ENCODE results near the gene TRIM9.

Gene TRIM9

DNA sequence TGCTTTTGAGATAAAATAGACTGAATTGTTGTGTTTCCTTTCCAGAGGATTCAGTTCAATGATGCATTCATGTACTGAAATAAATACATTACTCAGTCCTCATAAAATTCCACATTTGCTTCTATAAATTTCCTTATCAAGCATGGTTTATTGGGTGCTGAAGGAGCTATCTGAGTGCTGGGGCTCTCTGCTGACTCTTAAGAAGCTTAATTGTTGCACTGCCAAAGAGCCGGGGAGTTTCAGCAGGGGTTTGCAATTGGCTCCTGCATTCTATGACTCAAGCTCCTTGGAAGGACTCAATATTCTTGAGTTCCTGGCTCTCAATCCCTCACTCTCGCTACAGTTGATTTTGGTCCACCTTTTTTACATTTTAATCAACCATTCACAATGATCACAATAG, 80.8 kb downstream of the TRIM9 start:
- Histone ChIP-seq H2AFZ (ENCODE audit: low read depth, low read length) (no peak overlapping the region), H3K4me3 (ENCODE audit: low read length) (no peak overlapping the region), H3K9ac (ENCODE audit: low read length) (no peak overlapping the region), H3K4me2 (ENCODE audit: low read length) (no peak overlapping the region), H3K79me2 (ENCODE audit: low read length) (no peaks in the 10 kb centered on the region), H3K36me3 (replicated peaks; ENCODE audit: low read depth, low read length) (no peaks in the 10 kb centered on the region), H4K20me1 (ENCODE audit: insufficient read depth, low read length) (no peaks in the 10 kb centered on the region), H3K4me1 (ENCODE audit: low read length) (no peaks in the 10 kb centered on the region), H3K27ac (ENCODE audit: low read length) (no peak overlapping the region), H3K9me3 (ENCODE audit: insufficient read depth, low read length) (no peaks in the 10 kb centered on the region), H3K27me3 (ENCODE audit: low read depth, low read length) (no peaks in the 10 kb centered on the region)
- TF ChIP-seq EZH2phosphoT487 (IDR thresholded peaks at IDR 0.05; ENCODE audit: low read depth): no peak
- TF ChIP-seq, protein P1, sequence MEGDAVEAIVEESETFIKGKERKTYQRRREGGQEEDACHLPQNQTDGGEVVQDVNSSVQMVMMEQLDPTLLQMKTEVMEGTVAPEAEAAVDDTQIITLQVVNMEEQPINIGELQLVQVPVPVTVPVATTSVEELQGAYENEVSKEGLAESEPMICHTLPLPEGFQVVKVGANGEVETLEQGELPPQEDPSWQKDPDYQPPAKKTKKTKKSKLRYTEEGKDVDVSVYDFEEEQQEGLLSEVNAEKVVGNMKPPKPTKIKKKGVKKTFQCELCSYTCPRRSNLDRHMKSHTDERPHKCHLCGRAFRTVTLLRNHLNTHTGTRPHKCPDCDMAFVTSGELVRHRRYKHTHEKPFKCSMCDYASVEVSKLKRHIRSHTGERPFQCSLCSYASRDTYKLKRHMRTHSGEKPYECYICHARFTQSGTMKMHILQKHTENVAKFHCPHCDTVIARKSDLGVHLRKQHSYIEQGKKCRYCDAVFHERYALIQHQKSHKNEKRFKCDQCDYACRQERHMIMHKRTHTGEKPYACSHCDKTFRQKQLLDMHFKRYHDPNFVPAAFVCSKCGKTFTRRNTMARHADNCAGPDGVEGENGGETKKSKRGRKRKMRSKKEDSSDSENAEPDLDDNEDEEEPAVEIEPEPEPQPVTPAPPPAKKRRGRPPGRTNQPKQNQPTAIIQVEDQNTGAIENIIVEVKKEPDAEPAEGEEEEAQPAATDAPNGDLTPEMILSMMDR (IDR thresholded peaks at IDR 0.05; ENCODE audit: low read depth, low read length): no peak

DNA sequence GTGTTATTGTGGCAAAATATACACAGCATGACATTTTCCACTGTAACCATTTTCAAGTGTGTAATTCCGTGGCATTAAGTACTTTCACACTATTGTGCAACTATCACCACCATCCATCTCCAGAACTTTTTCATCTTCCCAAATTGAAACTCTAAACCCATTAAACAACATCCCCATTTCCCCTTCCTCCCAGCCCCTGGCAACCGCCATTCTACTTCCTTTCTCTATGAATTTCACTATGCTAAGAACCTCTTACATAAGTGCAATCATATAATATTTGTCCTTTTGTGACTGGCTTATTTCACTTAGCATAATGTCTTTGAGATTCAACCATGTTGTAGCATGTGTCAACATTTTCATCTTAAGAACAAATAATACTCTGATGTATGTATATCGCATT, 82.8 kb downstream of the TRIM9 start:
- Histone ChIP-seq H3K27me3 (ENCODE audit: low read depth, low read length) (no peaks in the 10 kb centered on the region), H3K9me3 (ENCODE audit: insufficient read depth, low read length) (no peaks in the 10 kb centered on the region), H3K9ac (ENCODE audit: low read length) (no peak overlapping the region), H3K4me3 (ENCODE audit: low read length) (no peak overlapping the region), H4K20me1 (ENCODE audit: insufficient read depth, low read length) (no peaks in the 10 kb centered on the region), H3K4me2 (ENCODE audit: low read length) (no peak overlapping the region), H3K79me2 (ENCODE audit: low read length) (no peaks in the 10 kb centered on the region), H3K36me3 (replicated peaks; ENCODE audit: low read depth, low read length) (no peaks in the 10 kb centered on the region), H3K4me1 (ENCODE audit: low read length) (no peaks in the 10 kb centered on the region), H2AFZ (ENCODE audit: low read depth, low read length) (no peak overlapping the region), H3K27ac (ENCODE audit: low read length) (no peak overlapping the region)
- TF ChIP-seq, protein P1 (IDR thresholded peaks at IDR 0.05; ENCODE audit: low read depth, low read length): no peak
- TF ChIP-seq EZH2phosphoT487 (IDR thresholded peaks at IDR 0.05; ENCODE audit: low read depth): no peak

DNA sequence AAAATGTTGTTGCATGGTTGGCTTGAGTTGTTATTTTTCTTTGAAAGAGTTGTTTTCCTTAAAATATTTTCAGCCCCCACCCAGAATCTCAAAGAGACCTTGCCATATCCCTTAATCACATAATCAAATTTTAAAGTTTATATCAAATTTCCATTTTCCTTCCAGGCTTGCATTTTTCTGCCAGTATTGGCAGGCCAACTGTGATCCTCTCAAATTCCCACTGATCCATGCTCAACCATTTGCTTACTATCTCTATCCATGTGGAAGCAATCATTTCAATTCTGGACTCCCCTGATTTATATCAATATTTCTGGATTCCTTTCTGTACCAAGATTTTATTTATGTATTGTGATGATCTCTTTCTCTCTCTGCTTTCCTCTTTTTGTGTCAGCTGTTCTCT, 86.5 kb downstream of the TRIM9 start:
- H3K9me3 ChIP-seq (ENCODE audit: insufficient read depth, low read length): no peaks in the 10 kb centered on the region
- no peak overlapping the region for H3K27ac ChIP-seq (ENCODE audit: low read length)
- no peak overlapping the region for H2AFZ ChIP-seq (ENCODE audit: low read depth, low read length)
- no peak overlapping the region for H3K4me3 ChIP-seq (ENCODE audit: low read length)
- no peak overlapping the region for H3K9ac ChIP-seq (ENCODE audit: low read length)
- no peaks in the 10 kb centered on the region for H3K27me3 ChIP-seq (ENCODE audit: low read depth, low read length)
- no peaks in the 10 kb centered on the region for H3K4me1 ChIP-seq (ENCODE audit: low read length)
- no peaks in the 10 kb centered on the region for H3K79me2 ChIP-seq (ENCODE audit: low read length)
- TF ChIP-seq, protein P1 (IDR thresholded peaks at IDR 0.05; ENCODE audit: low read depth, low read length): no peak
- TF ChIP-seq EZH2phosphoT487 (IDR thresholded peaks at IDR 0.05; ENCODE audit: low read depth): no peak
- H4K20me1 ChIP-seq (ENCODE audit: insufficient read depth, low read length): no peaks in the 10 kb centered on the region
- no peak overlapping the region for H3K4me2 ChIP-seq (ENCODE audit: low read length)
- H3K36me3 ChIP-seq (replicated peaks; ENCODE audit: low read depth, low read length): no peaks in the 10 kb centered on the region

DNA sequence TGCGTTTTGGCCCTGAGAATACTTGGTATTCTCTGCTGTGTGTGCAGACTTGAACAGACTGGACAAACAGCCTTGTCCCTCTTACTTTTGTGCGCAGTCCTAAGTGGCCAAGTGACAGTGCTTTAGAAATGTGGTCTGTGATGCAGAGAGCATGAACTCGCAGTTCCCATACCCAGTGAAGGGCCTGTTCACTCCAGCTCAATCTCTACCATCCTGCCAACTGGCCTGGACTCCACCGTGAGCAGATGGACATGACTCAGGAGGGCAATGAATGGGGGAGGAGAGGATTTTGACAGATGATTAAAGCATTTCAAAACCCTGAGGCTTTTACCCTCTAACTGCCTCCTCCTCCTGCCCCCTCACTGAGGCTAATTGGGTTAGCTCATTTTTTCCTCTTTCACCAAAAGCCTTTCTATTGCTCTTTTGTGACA, 88.1 kb downstream of the TRIM9 start:
- H3K9ac ChIP-seq (ENCODE audit: low read length): no peak overlapping the region
- no peaks in the 10 kb centered on the region for H3K9me3 ChIP-seq (ENCODE audit: insufficient read depth, low read length)
- no peak overlapping the region for H3K4me2 ChIP-seq (ENCODE audit: low read length)
- no peaks in the 10 kb centered on the region for H3K4me1 ChIP-seq (ENCODE audit: low read length)
- no peak overlapping the region for H2AFZ ChIP-seq (ENCODE audit: low read depth, low read length)
- H3K79me2 ChIP-seq (ENCODE audit: low read length): no peaks in the 10 kb centered on the region
- no peak overlapping the region for H3K4me3 ChIP-seq (ENCODE audit: low read length)
- H4K20me1 ChIP-seq (ENCODE audit: insufficient read depth, low read length): no peaks in the 10 kb centered on the region
- no peaks in the 10 kb centered on the region for H3K36me3 ChIP-seq (replicated peaks; ENCODE audit: low read depth, low read length)
- no peaks in the 10 kb centered on the region for H3K27me3 ChIP-seq (ENCODE audit: low read depth, low read length)
- no peak overlapping the region for H3K27ac ChIP-seq (ENCODE audit: low read length)
- TF ChIP-seq, protein P1 (IDR thresholded peaks at IDR 0.05; ENCODE audit: low read depth, low read length): no peak
- no peak for TF ChIP-seq EZH2phosphoT487 (IDR thresholded peaks at IDR 0.05; ENCODE audit: low read depth)

Measured in OCI-LY3 (cell line).